Ishikawa (cell line): ENCODE measurements around the gene GTPBP1.

ENCODE experiments used
- CEBPB ChIP-seq: IDR thresholded peaks from 2 replicates; pipeline ENCODE4 v1.6.1; 2012
- CREB1 ChIP-seq: IDR thresholded peaks from 2 replicates; pipeline ENCODE4 v1.6.1; 2012; ENCODE audit warnings: low read depth
- EGR1 ChIP-seq: IDR thresholded peaks from 2 replicates; pipeline ENCODE4 v1.6.1; 2012
- EP300 ChIP-seq: IDR thresholded peaks from 2 replicates; pipeline ENCODE4 v1.6.1; 2012; ENCODE audit warnings: borderline replicate concordance
- FOXM1 ChIP-seq: IDR thresholded peaks from 2 replicates; pipeline ENCODE4 v1.6.1; 2012; ENCODE audit warnings: low read depth, borderline replicate concordance
- MAX ChIP-seq: IDR thresholded peaks from 2 replicates; pipeline ENCODE4 v1.6.1; 2012
- NFIC ChIP-seq: IDR thresholded peaks from 2 replicates; pipeline ENCODE4 v1.6.1; 2012
- RAD21 ChIP-seq: IDR thresholded peaks from 2 replicates; pipeline ENCODE4 v1.6.1; 2012; ENCODE audit warnings: low read depth
- REST ChIP-seq: IDR thresholded peaks from 2 replicates; pipeline ENCODE4 v1.6.1; 2012; ENCODE audit warnings: low read depth, mild to moderate bottlenecking
- TAF1 ChIP-seq: IDR thresholded peaks from 2 replicates; pipeline ENCODE4 v1.6.1; 2012; ENCODE audit warnings: low read depth, mild to moderate bottlenecking
- TCF12 ChIP-seq: IDR thresholded peaks from 2 replicates; pipeline ENCODE4 v1.6.1; 2012; ENCODE audit warnings: low read depth
- TEAD4 ChIP-seq: IDR thresholded peaks from 2 replicates; pipeline ENCODE4 v1.6.1; 2012
- USF1 ChIP-seq: IDR thresholded peaks from 2 replicates; pipeline ENCODE4 v1.6.1; 2012
- YY1 ChIP-seq: IDR thresholded peaks from 2 replicates; pipeline ENCODE4 v1.6.1; 2012; ENCODE audit warnings: low read depth
- ZBTB7A ChIP-seq: IDR thresholded peaks from 2 replicates; pipeline ENCODE4 v1.6.1; 2012; ENCODE audit warnings: low read depth

GTPBP1 gene

GRCh38 chr22:38756711-38757463, 51.1 kb downstream of the GTPBP1 start:
- no peak for TF ChIP-seq TEAD4

- TF ChIP-seq YY1: no peak
- TF ChIP-seq RAD21: no peak
- no peak for TF ChIP-seq EGR1
- TF ChIP-seq MAX: no peak
- no peak for TF ChIP-seq ZBTB7A
- TF ChIP-seq TAF1: no peak
- TF ChIP-seq NFIC: no peak
- TF ChIP-seq TEAD4: no peak
- no peak for TF ChIP-seq FOXM1
- no peak for TF ChIP-seq CREB1
- no peak for TF ChIP-seq USF1
- TF ChIP-seq REST: no peak
- TF ChIP-seq CEBPB: no peak
- TF ChIP-seq EP300: no peak
- TF ChIP-seq TCF12: no peak
These were observed 51.7 kb downstream of the GTPBP1 start for GRCh38 chr22:38757464-38757757.

- TF ChIP-seq USF1 (no peak), TCF12 (no peak), CREB1 (no peak), NFIC (no peak), FOXM1 (no peak), TAF1 (no peak), MAX (no peak), ZBTB7A (no peak), RAD21 (no peak), REST (no peak), TEAD4 (no peak)
These were observed 52.7 kb downstream of the GTPBP1 start for GRCh38 chr22:38758276-38758945.

GRCh38 chr22:38759005-38759404, 53.3 kb downstream of the GTPBP1 start:
- TF ChIP-seq REST (no peak), FOXM1 (no peak), ZBTB7A (no peak), TCF12 (no peak), RAD21 (no peak), USF1 (no peak), EGR1 (no peak), NFIC (no peak), YY1 (no peak), CREB1 (no peak), TEAD4 (no peak)
